Hepatocyte (in vitro differentiated cells): Measurements from ENCODE around the gene GIMAP7.

ENCODE experiments used
- CTCF ChIP-seq: fragments of 200-600 bp; sonication (generic); IDR thresholded peaks from 2 replicates; pipeline ENCODE4 v1.5.1; 2016; ENCODE audit warnings: antibody characterized with exemption, mild to moderate bottlenecking; ENCODE audit not compliant: poor library complexity
- EZH2phosphoT487 ChIP-seq: fragments of 200-600 bp; sonication (generic); IDR thresholded peaks from one replicate; pipeline ENCODE4 v1.6.1; 2018; ENCODE audit warnings: antibody characterized with exemption, mild to moderate bottlenecking, low read depth, moderate library complexity; ENCODE audit not compliant: unreplicated experiment, severe bottlenecking

DNA sequence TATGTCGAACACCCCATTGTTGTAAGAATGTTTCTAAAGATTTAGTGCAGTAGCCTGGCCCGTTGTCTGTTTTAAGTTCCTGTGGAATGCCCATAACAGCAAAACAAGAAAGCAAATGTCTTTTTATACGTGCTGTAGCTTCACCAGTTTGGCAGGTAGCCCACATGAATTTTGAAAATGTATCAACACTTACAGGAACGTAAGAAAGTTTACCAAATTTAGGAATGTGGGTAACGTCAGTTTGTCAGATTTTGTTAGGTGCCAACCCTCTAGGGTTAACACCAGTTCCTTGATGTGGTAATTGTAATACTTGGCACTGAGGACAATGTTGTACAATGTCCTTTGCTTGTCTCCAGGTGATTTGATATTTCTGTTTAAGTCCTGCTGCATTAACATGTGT is 49.3 kb downstream of the GIMAP7 start:
- no peak for TF ChIP-seq EZH2phosphoT487
- no peak for TF ChIP-seq CTCF
